D721Med (cell line): ENCODE measurements around the gene ESYT3.
"Not testable (repeated sequence)": the region's sequence is repeated elsewhere in the genome, so short reads cannot be mapped to it uniquely, and the experiment has no call there.

Experiments
- DNase-seq: peaks from one replicate; pipeline ENCODE4 v3.0.0; 2011; ENCODE audit warnings: low spot score; ENCODE audit not compliant: insufficient read length
- FAIRE-seq: peaks from 2 replicates; lab custom pipeline; 2011; peaks lifted over from hg19 to GRCh38; lab: Jason Lieb, UNC
- CTCF ChIP-seq: IDR thresholded peaks from 2 replicates; pipeline ENCODE4 v1.5.1; 2012; ENCODE audit warnings: mild to moderate bottlenecking, control low read depth; ENCODE audit not compliant: insufficient read depth; ENCODE audit errors: missing control alignments

The ESYT3 gene

DNA sequence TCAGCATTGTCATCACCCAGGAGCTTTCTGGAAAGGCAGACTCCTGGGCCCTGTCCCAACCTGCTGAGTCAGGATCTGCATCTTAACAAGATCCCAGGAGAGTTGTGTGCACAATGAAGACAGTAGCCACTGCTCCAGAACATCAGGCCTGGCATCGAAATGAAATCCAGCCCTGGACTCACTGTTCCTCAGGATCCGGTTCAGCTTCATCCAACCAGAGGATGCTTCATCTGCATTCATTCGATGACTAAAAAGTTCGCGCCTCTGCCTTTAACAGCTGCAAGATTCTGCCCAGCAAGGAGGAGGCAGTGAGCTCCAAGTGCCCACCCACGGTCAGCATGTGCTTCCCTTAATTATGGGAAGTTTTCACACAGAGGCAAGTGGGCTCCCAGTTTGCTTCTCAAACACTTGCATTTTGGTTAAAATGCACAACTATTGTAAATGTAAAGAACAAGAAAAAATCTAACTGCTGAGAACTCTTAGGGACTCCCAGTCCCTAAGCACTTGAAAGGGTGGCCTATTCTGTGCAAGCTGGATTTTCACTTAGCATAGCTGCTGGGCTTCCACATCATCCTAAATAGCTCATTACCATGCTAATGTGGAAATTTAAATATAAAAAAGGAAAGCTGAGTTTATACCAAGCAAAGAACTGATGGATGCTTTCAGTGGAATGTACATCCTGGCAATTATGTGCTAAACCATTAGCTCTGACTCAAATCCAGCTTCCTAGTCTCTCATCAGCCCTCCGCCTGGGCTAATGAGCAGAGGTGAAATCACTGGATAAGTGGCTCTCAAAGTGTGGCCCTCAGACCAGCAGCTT, 25.5 kb upstream of the ESYT3 start:
- no peak for FAIRE-seq
- no peak for TF ChIP-seq CTCF

GRCh38 chr3:138412821-138413551, 21.4 kb upstream of the ESYT3 start:
- FAIRE-seq: no peak
- no peak for DNase-seq
- no peak for TF ChIP-seq CTCF

More for the DNA sequence above, 25.5 kb upstream of the ESYT3 start:
- DNase-seq: no peak

DNA sequence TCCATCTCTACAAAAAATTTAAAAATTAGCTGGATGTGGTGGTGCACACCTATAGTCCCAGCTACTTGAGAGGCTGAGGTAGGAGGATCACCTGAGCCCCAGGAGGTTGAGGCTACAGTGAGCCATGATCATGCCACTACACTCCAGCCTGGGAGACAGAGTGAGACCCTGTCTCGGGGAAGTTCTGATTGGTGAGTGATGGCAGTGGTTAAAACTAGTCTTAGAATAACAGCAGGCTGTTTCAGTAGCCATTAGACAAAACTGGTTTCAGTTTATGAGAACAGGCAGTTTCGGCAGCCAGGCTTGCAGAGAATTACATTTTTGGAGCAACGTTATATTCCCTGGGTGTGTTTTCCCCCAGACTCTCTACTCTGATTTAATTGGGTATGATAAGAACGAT, 18.2 kb upstream of the ESYT3 start:
- FAIRE-seq, DNase-seq: not testable (repeated sequence)

DNA sequence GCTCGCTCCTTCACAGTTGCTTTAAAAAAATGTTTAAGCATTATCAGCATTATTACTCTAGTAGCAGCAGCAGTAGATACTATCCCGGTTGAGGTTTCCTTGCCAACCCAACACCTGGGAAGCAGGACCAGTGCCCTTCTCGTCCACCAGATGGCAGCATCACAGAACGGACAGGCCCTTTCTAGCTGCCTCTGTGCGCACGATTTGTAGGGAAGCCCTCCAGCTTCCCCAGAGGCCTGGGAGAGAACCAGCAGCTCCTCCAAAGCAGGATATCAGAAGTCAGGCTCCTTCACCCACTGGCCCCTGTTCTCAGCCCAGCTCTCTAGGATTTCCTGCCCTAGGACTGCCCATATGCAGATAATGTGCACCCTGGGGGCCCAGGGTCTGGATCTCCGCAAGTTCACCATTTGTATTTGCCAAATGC, 16.8 kb upstream of the ESYT3 start:
- TF ChIP-seq CTCF: peak; percentile 91
- no peak for FAIRE-seq
- peak; percentile 44 for DNase-seq

DNA sequence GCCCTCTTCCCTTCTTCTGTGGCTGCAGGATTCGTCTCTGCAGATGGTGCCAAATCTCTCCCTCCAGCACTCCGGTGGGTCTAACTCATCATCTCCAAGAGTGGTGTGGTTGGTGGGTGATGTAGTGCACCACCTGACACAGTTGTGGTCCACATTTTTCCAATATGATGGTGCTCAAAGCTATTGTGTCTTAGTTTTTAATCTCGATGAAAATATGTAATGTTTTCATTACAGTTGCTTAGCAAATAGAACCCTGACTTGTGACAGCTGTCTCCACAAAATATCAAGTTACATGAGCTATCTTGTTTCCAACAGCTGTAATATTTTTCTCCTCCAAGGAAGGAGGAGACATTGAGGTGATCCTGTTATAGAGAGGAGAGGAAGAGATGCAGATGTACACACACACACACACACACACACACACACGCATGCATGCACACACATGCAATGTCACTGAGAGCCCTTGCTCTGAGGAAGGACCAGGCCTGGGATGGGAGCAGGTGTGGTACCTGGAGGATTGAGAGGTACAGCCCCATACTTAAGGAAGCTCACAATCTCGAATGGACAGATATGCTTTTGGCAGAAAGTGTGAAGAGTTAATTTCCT, 15.7 kb upstream of the ESYT3 start:
- TF ChIP-seq CTCF: no peak
- no peak for FAIRE-seq

GRCh38 chr3:138423316-138423715, 11.1 kb upstream of the ESYT3 start:
- DNase-seq: no peak
- no peak for TF ChIP-seq CTCF
- FAIRE-seq: no peak

More for the DNA sequence above, 15.7 kb upstream of the ESYT3 start:
- no peak for DNase-seq

DNA sequence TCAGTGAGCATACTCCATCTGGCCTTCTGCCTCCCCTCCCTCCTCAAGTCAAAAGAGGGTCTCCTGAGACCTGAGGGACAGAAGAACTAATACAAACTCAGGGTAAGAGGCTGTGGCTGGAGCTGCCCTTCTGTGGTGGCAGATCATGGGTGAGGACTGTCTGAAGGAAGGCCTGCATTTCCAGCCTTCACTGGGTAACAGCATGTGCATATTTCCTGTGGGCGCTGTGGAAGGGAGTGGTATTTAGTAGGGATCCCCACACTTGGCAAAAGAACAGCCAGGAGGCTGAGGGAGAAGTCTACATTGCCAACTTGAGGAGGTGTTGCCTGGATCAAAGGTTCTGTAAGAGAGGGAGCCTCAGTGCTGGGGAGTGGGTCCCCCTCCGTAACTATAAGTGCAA, 10.1 kb upstream of the ESYT3 start:
- no peak for TF ChIP-seq CTCF
- no peak for DNase-seq
- FAIRE-seq: no peak
